Left forelimb (tissue), 1 donor: Measurements from ENCODE around the gene GABRG3.

Experiments
- DNase-seq: peaks from one replicate; pipeline ENCODE4 v3.0.0-alpha.2; 2018; ENCODE audit warnings: low spot score

The GABRG3 gene

DNA sequence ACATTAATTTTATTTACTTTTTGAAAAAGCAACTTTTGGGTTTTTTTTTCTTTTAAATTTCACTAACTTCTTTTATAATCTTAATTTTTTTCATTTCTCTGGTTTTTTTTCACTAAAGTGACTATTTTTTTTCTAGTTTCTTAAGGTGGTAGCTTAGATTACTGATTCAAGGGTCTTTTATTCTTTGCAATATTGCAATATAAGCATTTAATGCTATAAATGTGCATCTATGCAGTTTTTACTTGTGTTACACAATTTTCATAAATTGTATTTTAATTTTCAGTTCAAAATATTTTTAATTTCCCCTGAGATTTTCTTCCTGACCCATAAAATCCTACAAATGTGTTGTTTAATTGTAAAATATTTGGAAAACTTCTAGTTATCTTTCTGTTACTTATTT, 535.8 kb downstream of the GABRG3 start:
- no peak for DNase-seq

DNA sequence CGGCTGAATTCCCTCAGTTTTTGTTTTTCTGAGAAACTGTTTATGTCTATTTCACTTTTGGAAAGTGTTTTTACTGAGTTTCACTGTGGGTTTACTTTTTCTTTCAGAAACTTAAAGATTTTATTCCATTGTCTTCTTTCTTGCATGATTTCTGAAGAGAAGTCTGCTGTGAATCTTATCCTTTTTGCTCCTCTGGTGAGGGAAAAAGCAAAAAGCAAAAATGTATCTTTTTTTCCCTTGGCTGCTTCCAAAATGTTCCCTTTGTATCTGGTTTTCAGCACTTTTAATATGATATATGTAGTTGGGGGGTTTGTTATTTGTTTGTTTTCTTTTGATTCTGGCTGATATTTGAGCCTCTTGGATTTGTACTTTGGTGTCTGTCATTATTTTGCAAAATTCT, 538.0 kb downstream of the GABRG3 start:
- DNase-seq, result no peak

DNA sequence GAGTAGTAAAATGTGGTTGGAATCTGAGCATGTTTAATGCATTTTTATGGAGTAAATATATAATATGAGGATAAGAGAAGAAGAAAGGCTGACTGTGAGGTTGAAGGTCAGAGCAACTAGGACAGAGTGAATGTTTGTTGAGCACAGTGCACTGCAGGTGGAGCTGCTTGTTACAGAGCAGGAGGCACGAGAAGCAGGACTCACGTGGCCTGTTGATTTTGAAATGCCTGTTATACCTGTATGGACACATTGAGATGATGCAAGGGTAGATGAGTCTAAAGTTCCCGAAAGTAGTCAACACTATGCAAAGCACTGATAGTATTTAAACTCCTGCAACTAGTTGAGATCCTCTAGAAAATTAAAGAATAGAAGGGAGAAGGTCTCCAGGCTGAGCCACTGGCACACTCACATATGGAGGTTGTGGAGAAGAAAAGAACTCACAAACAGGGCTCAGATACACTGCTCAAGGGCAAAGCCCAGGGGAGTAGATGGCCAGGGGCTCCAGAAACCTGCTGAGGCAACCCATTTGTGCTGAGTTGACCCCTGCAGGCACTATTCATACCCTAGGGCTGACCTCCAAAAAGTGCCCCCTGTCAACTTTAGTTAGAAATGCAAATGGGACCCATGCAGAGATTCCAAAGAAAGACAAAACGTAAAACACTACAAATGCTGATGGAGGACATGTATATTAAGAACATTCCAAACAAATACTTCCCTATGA, 541.5 kb downstream of the GABRG3 start:
- DNase-seq, result no peak

DNA sequence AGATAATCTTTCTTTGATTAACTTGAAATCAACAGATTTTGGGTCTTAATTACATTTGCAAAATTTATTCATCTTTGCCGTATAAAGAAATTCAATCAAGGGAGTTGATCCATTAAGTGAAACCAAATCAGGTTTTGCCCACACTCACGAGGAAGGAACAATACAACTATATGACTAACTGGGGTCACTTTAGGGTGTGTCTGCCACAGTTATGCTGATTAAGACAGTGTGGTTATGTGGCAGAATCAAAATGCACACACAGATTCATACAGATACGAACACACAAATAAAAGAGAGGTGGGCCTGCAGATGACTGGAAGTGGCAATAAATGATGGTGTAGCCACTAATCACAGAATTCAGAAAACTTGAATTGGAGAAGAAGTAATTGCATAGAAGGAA, 543.5 kb downstream of the GABRG3 start:
- no peak for DNase-seq

DNA sequence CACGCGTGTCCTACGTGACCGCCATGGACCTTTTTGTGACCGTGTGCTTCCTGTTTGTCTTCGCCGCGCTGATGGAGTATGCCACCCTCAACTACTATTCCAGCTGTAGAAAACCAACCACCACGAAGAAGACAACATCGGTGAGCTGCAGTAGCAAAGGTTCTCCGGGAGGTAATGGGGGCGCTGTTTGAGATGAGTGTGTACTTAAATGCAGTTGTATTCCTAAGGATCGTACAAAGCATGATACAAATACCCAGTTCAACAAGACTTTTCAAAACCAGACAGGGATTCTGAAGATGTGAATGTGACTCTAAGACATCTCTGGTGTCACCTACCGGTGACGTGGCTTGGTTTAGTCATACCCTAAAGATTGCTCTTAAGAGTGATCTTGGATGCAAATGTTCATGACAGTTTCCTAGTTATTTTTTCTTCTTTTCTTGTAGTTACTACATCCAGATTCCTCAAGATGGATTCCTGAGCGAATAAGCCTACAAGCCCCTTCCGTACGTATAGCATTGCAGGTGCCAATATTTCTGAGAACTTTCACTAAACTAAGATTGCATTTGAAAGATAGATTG, 556.6 kb downstream of the GABRG3 start:
- no peak for DNase-seq

DNA sequence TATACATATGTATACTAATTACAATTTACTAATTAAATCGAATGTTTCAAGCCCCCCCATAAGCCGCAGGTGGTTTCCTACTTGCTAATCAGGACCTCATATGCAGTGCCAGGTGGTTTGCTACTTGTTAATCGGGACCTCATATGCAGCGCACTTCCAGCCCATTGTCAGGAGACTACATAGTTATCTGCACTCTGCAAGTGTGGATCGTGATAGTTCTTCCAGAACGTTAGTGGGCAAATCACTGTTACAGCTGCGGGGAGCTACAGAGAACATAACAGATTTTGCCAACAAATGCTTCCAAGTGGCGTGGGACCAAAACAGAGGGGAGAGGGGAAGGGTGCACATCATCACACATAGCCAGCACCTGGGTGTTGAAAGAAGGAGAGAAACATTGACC, 558.4 kb downstream of the GABRG3 start:
- no peak for DNase-seq

DNA sequence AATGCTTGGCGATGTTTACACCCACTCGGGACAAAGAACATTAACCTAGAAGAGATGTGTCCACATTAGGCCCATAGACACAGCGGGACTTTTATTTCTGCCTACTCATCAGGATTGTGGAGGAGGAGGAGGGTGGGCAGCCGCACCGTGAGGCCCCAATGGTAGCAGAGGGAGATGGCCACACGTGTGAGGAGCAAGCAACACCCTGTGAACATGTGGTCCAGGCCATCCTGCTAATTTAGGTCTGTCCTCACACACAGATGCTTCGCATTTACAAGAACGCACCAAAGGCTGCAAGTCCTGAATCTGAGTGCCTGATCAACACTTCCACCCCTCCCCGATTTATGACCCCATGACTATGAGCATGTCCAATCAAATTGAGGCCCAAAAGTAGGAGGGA, 560.0 kb downstream of the GABRG3 start:
- DNase-seq, result no peak

DNA sequence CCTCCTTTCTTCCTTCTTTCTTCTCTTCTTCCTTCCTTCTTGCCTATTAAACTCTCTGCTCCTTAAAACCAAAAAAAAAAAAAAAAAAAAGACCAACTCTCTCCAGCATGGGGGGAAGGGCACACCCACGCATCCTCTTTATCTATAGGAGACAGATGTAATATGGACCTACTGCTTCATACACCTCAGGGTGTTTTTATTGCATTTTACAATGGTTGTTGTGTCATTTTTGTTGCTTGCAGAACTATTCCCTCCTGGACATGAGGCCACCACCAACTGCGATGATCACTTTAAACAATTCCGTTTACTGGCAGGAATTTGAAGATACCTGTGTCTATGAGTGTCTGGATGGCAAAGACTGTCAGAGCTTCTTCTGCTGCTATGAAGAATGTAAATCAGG, 561.4 kb downstream of the GABRG3 start:
- DNase-seq, result no peak

DNA sequence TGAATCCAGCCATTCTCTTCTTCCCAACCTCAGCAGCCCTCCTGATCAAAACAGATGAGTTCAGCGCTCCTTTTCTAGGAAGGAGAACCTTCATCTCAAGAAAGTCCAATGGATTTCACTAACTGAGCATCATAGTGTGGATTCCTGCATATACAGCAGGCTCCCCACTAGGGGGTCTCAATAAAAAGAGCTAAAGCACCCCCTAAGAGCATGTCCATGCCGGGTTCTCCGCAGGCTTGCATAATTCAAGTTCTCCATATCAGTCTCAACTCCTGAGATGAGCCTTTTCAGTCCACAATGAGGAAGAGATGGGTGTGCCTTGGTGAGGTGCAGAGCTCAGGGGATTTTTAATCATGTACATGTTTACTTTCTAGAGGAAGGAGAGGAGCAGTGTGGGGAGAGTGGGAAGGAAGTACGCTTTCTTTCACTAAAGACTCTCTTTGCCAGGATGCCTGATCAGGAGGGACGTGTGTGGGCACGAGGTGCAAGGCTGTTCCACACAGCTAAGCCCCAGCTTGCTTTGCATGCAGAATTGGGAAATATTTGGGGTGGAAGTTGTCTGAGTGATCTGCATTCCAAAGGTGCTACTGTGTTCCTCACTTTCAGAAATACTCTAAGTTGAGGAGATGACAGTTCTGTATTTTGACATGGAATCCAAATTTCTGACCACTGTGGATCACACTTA, 564.6 kb downstream of the GABRG3 start:
- no peak for DNase-seq

DNA sequence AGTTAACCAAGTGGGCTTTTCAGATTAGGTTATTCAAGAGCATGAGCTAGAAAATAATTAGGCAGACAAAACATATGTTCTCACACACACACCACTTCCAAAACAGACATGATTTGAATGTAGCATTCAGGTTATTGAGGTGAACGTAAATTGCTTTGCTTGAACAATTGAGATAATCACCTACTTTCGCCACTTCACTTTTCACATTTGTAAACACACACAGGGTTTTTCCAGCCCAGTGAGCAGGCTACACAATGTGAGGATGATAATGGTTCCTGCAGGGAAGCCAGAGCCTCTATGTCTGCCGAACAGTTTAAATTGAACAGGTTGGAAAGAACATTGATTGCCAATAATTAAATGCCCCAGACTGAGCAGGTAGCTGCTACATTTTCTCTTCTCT, 567.3 kb downstream of the GABRG3 start:
- DNase-seq, result no peak

DNA sequence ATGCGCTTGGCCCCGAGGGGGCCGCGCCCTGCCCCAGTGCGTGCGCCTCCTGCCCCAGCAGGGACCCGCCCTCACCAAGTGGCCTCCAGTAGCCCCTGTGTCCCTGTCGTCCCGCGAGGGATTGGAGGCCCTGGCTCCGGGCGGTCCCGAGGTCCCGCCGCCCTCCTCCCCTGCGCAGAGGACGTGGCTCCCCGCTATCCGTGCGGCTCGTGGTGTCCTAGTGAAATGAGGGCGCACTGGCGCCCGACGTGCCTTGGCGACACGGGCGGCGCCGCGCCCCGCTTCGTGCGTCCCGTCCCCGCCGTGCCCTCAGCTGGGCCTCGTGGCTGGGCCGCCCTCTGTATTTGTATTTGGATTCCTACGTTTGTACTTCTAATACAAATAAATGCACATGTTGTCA, 570.6 kb downstream of the GABRG3 start:
- no peak for DNase-seq

DNA sequence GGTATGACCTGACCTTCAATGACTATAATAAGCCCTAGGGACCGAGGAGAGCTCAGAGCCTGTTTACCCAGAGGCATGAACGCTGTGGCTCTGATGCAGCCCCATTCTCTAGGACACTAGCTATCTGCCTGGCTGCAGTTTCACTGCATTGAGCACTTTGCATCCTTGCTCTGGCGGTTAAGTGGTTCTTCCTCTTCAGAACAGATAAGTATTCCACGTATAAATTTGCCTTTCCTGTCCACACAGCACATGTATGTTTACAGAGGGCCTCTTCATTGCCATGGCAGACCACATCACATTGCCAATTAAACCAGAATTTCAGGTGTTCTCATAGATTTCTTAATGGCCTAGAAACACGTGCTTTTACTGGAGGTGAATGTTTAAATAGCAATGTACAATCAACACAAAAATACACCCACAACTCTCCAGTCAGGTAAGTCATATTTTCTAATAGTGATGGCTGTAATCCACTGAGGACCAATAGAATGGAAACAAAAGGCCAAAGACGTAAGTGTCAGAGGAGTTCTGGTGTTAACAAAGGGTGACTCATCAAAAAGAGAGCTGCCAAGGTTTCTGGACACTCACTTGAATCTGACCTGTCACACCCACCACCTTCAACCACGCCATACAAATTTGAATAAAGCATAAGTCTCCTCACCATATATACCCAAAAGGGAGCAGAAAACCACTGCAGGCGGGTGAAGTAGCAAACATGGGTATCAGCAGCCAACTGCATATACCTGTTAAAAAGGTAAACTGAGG, 574.7 kb downstream of the GABRG3 start:
- no peak for DNase-seq

DNA sequence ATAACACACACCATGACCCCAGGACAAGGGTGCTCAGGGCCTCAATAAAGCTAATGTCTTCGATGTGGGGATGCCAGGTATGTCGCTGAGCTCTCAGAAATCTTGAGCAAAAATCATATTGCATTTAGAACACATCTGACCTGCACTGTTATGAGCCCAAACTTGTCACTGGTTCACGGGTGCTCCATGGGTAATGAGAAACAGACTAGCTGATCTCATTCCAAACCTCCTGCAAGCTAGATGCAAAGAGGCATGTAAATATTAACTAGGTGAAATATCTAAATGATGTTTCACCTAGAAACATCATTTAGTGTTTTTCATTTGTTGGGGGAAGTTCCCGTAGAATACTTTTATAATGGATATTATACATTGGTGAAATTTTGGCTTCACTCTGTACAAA, 578.8 kb downstream of the GABRG3 start:
- no peak for DNase-seq

DNA sequence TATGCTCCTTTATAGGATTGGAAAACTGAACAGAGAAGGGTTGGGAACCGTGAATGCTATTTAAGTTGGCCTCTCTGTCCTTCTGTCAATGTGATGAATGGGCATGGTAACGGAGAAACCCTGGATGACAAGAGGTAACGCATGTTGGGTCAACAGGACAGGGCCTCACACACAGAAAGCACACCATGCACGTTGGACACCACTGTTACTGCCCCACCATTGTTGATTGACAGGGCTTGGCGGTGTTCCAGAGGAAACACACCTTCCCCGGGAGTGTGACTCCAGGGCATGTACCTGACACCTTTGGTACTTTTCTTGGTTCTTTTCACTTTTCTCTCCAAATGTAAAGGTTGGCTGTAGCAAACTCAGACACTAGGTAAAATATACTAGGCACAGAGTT, 579.7 kb downstream of the GABRG3 start:
- no peak for DNase-seq

DNA sequence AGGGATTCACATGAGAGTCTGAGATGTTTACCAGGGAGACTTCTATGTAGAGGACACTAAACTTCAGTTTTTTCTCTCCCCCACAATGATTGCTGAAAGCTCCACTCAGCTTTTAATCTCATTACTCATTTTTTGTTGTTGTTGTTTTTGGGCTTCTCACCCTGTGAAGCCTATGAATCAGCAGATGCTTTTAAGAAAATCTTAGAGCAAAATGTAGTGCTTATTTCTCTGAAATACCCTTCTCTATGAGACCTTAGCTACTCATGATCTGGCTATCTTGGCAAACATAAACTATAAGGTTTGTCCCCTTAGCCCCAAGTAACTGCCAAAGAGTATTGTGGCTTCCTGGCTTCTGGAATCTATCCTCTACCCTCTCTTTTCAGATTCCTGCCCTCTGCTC, 590.8 kb downstream of the GABRG3 start:
- no peak for DNase-seq

DNA sequence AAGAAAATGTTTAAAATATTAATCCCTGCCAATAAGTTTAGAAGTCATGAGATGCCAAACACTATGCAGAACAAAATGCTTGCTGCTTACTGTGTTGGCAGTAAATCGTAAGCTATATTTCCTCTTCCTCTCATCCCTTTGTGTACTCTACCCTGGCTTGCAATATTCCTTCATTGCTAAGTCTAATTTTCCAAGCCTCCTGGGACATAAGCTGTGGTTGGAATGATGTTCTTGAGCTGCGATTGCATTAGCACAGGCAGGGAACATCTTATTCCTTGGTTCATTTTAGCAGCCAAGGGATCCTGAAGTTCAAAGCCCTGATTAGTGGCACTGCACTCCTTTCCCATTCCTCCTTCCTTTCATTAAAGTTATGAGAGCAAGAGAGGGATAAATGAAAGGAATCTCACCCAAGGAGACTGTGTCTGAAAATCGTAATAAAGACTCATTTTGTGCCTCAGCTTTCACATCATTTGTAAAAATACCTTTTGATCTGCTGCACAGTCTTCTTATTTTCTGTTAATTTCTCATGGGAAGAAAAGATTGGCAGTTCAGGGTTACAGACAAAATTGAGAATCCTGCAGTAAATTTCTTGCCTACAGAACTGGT, 592.9 kb downstream of the GABRG3 start:
- DNase-seq, result no peak

DNA sequence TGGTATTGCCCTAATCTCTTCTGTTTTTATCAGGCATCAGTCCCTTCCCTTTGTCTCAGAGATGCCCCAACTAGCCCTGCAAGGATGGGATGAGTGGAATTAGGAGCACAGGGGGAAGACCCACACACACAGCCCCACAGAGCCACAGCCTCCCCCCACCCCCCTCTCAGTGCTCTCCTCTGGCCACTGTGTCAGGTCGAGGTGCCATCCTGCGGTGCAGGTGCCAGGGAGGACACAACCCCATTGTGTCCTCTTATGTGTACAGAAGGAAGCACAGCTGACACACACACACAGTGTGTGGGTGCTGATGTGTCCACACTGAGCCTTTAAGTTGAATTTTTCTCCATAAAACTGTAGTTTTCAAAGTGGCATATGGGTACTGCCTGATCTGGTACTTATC, 593.7 kb downstream of the GABRG3 start:
- no peak for DNase-seq

DNA sequence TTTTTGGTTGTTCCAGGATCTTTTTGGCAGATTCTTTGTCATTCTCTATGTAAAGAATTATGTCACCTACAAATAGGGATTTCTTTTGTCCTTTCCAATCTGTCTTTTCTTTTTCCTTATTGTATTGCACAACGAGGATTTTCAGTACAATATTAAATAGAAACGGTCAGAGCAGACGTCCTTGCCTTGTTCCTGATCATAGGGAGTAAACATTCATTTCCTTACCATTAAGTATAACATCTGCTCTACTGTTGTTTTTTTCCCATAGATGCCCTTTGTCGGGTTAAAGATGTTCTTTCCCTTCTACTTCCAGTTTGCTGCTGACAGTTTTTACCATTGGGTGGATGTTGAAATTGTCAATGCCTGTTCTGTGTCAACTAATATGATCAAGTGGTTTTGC, 599.8 kb downstream of the GABRG3 start:
- DNase-seq, result no peak

DNA sequence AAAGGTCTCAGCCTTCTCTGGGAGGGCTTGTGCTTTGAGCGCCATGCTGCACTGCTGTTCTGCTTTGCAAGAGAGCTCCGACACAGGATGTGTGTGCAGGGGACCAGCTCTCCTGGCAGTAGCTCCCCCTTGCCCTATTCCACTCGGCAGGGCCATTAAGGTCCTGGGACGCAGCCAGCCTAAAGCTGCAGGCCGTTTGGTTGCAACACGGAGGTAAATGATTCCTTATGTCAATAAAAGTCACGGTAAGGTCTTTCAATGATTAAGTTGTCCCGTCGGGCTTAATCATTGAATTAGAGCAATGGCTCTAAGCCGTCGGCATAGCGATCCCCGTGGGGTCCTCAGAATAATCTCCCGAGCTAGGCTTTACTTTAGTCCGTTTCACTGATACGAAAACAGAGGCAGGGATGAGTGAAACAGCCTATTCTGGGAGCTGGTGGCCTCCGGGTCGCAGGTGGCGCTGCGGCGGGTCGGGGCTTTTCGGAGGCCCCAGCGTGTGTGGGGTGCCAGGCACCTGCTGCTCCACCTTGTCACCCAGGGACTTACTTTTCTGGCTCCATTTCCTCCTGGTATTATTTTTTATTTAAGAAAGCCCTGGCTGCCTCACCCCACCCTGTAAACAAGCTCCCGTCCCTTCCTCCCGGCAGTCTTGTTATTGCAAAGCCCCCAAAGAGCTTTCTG, 603.0 kb downstream of the GABRG3 start:
- DNase-seq, result no peak

DNA sequence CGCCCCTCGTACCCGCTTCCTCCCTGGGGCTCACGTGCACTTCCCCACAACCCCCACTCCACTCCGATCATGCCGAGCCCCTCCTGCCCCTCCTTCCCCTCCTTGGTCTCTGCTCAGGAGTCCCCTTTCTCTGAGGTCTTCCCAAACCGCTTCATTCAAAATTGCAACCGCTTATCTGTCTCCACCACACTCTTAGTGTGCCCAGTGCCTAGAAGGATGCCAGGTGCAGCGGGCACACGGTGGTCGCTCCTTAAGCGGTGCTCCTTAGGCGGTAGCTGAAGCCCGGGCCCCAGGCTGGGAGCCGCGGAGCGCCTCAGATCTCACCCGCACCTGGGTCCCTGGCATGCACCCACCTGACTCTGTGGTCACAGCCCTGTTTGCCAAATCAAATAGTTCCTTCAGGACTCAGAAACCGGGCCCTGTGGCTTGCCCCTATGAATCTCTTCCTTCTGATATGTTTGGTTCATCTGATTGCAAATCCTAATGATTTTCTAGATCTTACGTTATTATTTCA, 603.6 kb downstream of the GABRG3 start:
- DNase-seq, result no peak

DNA sequence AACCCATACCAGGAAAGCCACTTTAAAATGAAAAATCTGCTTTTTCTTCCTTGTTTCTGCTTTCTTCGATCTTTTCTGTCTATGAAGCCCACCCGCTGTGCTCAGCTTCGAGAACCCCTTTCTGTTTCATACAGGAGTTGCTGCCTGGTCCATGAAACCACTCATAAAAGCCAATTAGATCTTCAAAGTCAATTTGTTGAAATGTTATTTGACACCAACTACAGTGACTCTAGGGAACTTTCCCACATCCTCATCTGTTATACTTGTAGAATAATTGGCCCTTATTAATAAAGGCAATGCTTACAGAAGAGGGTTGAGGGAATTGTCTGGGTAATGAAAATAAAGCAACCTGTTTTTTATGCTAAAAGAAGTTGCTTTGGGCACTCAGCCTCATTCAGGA, 604.5 kb downstream of the GABRG3 start:
- DNase-seq, result no peak

DNA sequence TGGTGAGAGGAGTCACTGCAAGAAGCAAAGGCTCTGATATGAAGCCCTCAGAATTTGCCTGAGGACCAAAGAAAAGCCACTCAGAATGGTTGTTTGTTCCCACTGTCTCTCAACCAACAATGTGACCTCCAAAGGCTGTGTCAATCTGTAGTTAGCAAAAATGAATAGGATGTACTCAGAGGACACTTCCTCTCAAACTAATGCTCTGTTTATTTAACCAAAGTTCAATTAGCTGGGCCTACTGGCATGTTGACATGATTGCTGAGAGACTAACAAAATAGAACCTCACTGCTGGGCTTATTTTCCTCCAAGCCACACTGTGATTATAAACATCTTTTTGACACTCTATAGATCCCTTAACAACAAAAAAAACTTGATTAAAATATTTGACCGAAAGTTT, 605.6 kb downstream of the GABRG3 start:
- no peak for DNase-seq
